ENCODE measurements around the gene SEZ6.

GRCh38 chr17:28944862-28945741, 60.7 kb downstream of the SEZ6 start:
- TF ChIP-seq GATA2 (IDR thresholded peaks at IDR 0.05; ENCODE audit: low read depth, low read length) (no peak), GATA3 (IDR thresholded peaks at IDR 0.05; ENCODE audit: low read depth, low read length) (no peak)

Data from SH-SY5Y (cell line).